Ecto neural progenitor cell (in vitro differentiated cells): Measurements from ENCODE around the gene PROK1.

ENCODE experiments used
- DNase-seq: peaks from one replicate; pipeline ENCODE4 v3.0.0-alpha.2; 2018; ENCODE audit warnings: low spot score

The PROK1 gene

DNA sequence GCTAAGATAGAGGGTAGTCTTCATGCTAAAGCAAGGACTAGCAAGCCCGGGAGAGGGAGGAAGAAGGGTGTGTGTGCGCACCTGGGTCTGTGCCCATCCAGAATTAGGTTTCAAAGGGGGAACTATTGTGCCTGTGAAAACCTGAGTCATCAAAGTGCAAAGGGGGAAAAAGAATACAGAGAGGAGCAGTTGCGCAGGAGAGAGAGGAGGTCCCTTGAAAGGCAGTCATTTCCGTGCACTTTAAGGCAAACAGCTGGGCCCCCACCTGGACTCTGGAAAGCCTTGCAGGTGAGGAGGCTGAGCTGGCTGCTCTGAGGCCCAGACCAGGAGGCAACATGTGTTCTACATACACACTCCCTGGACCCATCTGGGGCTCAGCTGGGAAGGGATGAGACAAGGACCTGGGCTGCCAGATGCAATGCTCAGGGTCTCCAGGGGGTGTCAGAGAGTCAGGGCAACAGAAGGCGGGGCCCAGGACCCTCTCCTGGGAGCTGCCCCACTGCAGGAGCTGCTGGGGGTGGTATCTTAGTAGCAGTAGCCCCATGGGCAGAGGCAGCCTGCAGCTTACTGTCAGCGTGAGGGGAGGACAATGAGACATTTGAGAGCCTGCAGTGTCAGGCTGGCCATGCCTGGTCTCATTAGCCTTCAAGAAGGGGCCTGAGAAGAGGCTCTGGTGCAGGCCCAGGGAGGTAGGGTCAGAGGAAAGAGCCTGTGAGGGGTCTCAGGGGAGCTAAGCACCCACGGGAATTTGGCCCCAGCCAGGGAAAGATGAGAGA is 14.3 kb downstream of the PROK1 start:
- DNase-seq = no peak

DNA sequence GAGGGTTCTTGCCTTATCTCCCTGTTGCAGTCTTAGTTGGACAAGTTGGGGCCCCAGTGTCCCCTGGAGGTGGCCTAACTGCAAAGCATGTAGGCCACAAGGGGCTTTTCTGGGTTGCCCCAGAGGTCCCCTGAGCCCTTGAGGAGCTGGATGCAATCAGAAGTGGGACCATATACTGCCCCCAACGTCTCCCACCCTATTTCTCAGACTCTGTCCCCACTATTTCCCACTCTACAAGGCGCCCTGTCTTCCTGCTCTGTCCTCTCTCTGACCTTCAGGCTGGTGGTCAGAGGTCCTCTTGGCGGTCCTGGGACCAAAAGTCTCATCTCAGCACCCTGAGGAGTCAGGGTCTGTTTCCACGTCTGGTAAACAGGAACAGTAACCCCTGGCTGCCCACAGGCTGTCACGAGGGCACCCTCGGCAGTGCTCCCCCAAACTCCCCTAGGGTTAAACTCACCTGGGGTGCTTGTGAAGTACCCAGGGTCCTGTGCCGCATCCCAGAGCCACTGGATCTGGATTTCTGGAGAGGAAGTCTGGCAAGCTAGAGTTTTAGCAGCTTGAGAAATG is 14.9 kb downstream of the PROK1 start:
- DNase-seq = no peak

DNA sequence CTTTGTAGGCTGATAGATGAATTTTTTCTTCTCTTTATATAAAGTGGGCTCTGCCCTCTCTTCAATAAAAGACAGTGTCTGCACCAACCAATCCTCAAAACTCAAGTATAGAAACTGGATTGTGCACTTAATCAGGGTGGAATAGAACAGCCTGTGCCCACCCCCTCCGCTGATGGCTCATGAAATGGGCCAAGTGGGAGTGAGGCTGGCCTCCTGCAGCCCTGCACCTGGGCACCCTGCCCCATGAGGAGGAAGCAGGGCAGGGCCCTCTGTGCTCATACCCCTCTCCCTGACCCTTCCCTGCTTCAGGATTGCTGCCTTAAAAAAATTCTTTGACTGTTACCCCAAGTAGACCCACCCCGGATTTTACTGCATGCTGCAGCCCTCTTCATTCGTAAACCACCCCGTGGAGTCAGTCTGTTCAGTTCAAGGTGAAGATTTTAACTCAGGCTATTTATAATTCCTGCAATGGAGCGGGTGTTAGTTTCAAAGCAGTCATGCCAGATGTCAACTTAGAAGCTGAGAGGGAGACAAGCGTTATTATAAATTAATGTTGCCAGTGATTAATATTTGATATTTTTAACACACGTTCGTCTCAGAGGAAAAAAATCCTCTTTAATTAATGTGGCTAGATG is 15.8 kb downstream of the PROK1 start:
- DNase-seq = no peak

DNA sequence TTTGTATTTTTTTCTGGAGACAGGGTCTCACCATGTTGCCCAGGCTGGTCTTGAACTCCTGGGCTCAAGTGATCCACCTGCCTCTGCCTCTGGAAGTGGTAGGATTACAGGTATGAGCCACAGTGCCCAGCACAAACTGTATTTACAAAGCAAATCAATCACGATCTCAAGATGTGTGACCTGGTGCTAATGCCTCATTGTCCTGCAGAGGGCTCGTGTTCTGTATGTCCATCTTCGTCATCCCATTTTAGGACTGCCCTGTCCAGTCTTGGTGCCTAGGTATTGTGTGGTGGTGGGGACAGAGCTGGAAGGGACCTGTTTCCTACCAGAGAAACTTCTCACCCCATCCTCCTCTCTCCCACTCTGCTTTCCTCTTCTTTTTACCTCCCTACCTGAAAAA is 20.2 kb downstream of the PROK1 start:
- no peak for DNase-seq

DNA sequence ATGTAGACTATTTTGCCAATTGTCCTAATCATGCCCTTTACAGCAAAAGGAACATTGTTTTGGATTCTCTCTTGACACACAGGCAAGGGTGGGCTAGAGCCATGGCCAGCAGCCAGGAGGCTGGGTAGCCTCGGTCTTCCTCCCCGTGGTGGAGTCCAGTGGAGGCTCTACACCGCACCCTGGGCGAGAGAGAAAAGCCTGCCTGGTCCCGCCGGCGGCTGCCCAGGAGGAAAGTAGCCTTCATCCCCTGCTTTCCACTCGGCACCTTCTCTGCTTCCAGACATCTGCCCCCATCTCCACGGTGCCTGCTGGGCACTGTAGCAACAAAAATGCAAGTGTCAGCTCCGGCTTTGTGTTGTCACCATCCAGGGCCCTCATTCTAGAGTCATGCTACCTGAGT is 21.6 kb downstream of the PROK1 start:
- no peak for DNase-seq

DNA sequence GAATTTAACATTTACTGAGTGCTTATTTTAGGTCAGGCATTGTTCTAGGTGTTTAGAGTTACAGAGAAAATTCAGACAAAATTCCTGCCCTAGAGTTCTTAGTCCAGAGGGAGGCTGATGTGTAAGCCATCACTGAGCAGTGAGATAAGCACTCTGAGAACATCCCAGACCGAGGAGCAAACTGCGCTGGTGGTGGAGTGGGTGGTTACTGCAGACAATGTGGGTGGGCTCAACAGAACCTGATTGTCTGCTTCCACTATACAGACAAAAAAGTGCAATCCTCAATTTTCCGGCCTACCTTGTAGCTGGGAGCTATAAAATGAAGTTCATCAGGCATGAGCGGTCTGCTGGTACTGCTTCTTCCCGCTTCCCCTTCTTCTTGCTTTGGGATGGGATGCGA is 23.5 kb downstream of the PROK1 start:
- DNase-seq = no peak

DNA sequence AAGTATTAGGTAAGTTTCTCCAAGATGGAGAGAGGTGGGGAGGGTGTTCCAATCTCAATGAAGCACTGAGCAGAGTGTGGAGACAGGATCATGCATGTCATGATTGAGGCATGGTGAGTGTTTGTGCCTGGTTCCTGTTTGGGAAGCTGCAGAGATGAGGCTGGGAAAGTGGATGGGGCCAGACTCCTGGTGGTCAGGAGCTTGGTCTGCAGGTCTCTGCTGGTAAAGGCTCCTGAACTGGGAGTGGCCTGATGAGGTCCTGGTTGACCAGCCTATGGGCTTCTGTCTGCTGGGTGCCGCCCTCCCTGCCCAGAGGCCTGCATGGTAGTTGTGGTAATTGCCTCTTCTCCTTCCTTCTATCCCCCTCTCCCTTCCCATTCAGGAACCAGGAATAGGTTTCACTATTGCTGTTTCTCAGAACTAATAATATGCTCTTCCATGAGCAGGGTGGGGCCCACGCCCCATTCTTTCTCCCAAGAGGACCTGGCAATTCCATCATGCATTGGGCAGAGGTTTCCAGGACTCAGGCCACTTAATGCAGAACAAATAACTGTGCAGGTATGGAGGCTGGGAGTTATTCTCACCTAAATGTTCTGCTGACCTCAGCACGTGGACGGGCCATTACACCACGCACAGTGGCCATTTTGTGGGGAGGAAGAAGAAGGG is 24.5 kb downstream of the PROK1 start:
- no peak for DNase-seq

DNA sequence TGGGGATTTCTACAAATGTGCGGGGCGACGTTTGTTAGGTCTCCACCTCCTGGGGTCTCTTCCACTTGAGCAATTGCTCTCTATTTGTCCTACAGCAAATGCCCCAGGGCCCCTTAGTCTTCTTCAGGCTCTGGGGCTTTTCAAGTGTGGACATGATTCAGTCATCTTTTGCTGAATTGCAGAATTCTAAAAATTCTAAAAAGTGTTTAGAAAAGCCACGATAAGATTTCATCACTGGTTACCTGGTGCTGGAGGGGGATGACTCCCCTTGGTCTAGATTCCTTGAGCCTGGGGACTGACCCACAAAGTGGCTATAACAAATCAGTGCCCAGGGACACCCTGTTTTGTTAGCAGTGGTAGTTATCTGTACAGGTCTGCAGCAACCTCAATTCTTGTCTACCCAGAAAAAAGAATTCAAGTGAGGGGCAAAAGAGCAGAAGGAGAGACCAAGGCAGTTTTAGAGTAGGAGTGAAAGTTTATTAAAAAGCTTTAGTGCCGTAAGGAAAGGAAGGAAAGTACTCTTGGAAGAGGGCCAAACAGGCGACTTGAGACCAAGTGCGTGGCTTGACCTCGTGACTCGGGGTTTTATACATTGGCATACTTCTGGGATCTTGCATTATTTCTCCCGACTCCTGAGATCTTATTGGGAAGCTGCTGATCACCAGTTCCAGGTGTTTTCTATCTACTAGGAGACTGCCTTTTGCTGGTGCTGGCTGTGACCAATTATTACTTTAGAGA is 25.2 kb downstream of the PROK1 start:
- DNase-seq = no peak

DNA sequence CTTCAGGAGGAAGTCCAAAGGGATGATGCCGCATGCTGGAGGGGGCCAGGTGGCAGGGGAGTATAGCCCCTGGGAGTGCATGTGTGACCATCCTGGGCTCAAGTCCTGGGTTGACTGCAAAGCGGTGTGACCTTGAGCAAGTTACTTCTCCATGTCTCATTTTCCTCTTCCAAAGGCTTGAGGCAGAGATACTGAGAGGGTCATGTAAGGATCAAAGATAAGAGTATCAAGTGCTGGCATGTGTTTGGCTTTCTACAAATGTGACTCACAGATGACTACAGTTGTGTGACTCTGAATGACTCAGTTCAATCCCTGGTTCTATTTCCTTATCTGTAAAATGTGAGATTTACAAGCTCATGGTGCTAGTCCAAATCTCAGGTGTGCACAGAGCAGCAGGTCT is 26.1 kb downstream of the PROK1 start:
- DNase-seq = no peak

DNA sequence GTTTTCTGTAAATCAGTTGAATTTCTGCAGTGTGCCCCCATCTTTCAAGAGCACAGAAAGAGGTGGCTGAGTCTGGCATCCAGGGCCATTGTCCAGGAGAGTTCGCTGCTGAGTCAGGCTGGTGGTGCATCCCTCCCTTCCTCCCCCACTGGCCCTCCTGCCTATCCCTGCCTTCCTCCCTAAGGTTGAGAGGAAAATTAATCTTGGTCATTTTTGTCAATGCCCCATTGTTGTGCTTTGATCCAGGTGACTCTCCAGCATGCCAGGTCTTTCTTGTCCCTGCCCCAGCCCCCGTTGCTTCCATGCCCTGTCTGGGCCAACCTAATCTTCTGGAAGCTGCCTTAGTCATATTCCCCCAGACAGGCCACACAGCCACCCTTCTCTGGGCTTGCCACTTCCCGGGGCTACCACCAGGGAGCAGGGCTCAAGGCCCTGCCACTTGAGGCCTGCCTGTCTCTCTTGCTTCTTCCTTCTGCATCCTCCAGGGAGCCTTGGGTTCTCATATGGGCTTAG is 26.6 kb downstream of the PROK1 start:
- DNase-seq = no peak

DNA sequence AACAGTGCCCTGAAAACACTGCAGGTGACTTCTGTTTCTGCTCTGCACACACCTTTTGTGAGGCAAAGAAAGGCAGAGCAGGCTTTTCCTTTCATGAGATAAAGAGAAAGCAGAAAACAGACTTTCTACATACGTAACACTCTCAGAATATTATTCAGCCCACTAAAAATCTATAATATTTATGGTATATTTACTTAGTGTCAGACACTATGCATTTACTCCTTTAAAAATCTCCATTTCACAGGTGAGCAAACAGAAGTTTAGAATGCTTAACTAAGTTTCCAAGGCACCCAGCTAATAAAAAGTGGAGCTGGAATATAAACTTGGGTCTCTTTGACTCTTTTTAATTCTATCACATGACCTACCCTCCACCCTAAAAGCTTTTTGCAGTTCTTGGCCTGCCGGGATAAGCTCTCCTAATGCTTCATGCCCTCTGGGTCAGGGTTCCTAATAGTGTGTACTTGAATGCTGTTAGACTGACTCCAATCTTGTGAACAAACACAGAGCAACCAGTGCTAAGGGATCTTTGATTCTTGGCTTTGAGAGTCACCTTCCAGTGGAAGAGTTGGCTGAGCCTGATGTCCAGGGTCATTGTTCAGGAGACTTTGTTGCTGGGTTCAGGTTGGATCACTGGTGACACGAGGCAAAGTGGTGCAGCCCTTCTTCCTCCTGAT is 27.2 kb downstream of the PROK1 start:
- no peak for DNase-seq

DNA sequence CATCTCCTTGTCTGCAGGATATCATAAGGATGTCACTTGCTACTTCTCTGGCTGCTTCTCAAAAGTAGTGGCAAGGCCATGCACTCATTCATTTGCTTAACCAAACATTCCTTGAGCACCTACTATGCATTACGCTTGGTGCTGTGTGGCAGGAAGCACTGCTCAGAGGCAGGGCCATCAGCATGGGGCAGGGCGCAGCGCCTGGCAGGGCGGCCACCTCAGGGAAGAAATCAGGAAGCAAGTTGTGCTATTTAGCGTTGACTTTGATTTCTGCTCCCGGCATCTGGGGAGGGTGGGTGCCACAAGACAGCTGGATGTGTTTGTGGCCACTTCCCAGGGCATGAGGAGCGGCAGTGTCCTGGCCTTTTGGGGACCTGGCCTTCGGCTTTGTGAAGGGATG is 27.9 kb downstream of the PROK1 start:
- no peak for DNase-seq

DNA sequence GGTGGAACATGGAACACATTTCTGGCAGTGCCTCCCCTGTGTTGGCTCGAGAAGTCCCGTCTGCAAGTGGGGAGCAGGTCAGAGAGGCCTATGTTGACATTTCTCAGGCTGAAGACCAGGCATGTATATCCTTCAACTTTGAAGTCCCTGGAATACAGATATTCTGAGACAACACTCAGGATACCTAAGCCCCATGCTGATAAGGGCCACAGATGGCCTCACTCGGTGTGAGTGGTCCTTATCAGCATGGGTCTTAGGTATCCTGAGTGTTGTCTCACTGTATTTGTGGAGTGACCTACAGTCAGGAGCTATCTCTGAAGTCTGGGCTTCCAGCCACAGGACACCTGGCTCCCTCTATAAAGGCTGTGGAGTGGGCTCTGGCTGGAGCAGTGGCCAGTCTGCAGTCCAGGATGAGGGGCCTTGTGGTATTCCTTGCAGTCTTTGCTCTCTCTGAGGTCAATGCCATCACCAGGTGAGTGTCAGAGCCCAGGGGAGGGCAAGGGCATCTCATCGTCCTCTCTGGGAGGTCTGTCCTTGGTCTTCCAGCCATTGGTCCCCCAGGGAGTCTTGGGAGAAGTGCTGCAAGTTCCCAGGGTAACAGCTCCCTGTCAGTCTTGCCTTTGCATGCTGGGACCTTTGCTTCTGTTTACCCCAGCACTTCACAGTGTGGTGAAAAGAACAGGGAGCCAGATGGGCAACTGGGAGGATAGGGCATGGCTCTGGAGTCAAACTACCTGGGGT is 29.6 kb downstream of the PROK1 start:
- no peak for DNase-seq

DNA sequence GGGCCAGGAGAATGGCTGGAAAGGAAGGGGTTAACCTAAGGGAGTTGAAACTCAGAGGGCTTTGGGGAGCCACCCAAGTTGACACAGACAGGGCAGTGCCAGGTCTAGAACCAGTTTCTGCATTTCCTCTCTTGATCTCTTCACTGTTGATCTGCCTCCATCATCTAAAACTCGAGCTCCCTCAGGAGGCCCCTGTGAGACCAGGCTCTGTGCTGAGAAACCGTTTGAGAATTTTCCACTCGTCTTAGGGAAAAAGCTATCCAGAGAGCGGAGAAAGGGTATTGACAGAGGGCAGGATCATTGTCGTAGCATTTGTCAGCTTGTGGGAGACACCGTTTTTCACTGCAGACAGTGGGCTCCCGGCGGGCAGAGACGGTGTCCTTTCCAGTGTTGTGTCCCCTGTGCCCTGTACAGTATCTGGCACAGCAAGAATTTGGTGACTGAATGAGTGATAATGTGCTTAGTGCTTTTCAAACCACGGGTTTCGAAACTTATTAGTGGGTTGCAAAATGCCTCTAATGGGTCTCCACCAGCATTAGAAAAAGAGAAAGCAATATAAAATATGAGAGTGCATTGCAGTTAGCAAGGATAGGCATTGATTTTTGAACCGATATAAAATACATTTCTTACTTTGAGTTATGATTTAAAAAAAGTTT is 31.1 kb downstream of the PROK1 start:
- no peak for DNase-seq

DNA sequence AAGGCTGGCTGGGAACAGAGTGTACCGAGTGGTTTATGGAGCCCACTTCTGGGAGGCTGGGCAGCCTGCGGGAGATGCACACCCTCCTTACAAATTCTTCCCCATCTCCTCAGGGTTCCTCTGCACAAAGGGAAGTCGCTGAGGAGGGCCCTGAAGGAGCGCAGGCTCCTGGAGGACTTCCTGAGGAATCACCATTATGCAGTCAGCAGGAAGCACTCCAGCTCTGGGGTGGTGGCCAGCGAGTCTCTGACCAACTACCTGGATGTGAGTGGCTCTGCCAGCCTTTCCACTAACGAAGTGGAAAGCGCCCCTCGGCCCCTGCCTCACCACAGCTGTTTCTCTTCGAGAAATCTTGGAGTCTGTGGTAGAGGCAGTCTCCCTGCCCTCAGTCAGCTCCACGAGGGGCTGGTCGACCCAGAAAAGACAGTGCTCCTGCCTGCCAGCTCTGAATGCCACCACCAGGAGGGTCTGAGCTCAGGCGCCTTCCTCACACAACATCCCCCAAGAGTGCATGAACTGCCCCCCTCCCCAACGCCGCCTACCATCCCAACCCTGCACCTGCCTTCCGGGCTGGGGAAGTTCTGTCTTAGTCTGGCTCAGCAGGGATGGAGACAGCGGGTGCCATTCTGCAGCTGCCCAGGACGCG is 31.8 kb downstream of the PROK1 start:
- DNase-seq = no peak

DNA sequence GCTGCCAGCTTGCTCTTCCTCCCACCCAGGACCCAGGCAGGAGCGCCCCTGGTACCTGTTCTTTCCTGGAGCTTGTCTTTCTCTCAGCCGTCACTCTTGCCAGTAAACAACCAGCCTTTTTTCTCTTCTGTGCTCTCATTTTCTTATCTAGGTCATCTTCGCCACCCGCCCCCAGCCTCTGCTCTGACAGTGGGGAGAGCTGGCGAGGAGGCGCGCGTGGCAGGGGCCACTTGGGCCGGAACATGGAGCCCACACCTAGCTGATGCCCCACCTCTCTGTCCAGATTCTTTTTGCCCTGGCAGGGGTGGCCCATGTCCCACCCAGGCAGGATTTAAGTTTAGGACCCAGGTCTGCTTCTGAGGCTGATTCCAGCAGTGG is 32.3 kb downstream of the PROK1 start:
- no peak for DNase-seq

DNA sequence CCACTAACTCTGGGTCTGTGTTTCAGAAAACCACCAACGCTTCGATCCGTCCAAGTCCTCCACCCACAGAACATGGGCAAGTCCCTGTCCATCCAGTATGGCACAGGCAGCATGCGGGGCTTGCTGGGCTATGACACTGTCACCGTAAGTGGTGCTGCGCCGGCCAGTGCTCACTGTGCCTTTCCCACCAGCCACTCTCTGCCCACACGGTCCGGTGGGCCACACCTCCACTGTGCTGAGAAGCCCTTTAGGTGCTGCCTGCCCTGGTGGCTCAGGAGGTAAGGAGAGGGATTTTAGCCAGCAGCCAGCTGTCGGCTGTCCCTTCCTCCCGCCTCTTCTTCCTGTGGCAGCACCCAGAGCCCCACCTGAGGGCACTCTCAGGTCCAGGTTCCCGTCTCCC is 33.9 kb downstream of the PROK1 start:
- DNase-seq = no peak

DNA sequence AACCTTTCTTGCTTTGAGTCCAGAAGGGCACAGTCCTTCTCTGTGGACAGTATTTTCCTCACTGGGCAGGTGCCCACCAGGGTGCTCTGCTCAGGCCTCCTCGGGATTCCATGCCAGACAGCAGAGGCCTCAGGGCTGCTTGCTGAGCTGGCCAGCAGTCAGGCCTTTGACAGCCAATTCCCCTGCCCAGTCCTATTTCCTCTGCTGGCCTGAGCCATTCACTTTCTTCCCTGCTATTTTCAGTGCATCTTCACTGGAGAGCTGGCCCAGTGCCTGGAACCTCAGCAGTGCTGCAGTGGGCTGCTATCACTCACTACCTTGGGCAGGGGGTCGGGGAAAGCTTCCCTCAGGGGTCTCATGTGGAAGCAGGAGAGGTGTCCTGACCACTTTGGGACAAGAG is 34.8 kb downstream of the PROK1 start:
- DNase-seq = no peak

DNA sequence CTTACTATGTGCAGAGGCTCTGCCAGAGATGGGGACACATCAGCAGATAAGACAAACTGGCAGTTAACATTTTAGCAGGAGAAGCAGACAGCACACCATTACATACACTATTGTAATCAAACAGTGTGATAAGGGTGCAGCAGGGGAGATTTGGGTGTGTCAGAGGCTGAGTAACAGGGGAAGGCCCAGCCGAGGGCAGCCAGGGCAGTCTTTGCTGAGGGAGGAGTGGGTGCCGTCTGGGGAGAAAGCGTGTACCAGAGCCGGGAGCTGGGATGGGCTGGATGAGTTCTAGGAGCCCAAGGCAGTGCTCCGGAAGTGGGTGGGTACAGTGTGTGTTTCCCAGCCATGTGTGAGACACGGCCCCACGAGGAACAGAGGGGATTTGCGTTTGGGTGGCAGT is 36.8 kb downstream of the PROK1 start:
- DNase-seq = no peak

DNA sequence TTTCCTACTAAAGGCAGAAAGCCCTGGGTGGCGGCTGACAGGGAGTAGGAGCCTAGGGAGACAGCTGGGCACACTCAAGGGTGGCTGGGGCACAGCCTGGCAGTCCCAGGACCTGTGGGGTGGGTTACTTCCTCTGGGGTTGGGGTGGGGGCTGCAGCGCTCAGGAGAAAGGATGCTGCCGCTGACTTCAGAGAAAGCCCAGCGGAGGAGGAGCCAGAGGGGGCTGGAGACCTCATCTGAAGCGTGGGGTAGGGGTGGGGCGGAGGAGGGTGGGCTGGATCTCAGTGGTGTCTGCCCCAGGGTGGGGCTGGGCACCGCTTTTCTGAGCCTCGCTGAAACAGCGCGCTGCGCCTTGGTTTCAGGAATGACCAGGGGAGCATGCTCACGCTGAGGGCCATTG is 37.2 kb downstream of the PROK1 start:
- DNase-seq = no peak
